ENCODE data around the gene TKTL1.
"Not testable (repeated sequence)": the region's sequence is repeated elsewhere in the genome, so short reads cannot be mapped to it uniquely, and the experiment has no call there.

Gene TKTL1

GRCh38 chrX:154343620-154344019 is 48.0 kb downstream of the TKTL1 start:
- DNase-seq (ENCODE audit: low read depth): not testable (repeated sequence)

GRCh38 chrX:154348114-154348531 is 52.5 kb downstream of the TKTL1 start:
- DNase-seq (ENCODE audit: low read depth): no peak

GRCh38 chrX:154348646-154349358 is 53.2 kb downstream of the TKTL1 start:
- no peak for DNase-seq (ENCODE audit: low read depth)

- no peak for DNase-seq (ENCODE audit: low read depth)
Measured at GRCh38 chrX:154349359-154349935, 53.9 kb downstream of the TKTL1 start.

GRCh38 chrX:154349979-154350378 is 54.4 kb downstream of the TKTL1 start:
- no peak for DNase-seq (ENCODE audit: low read depth)

GRCh38 chrX:154350429-154351182 is 55.0 kb downstream of the TKTL1 start:
- DNase-seq (ENCODE audit: low read depth): no peak

GRCh38 chrX:154351183-154352011 is 55.8 kb downstream of the TKTL1 start:
- DNase-seq (ENCODE audit: low read depth): no peak

- DNase-seq (ENCODE audit: low read depth): no peak
Measured at GRCh38 chrX:154352012-154352401, 56.4 kb downstream of the TKTL1 start.

- no peak for DNase-seq (ENCODE audit: low read depth)
Measured at GRCh38 chrX:154352466-154352865, 56.9 kb downstream of the TKTL1 start.

GRCh38 chrX:154353172-154353843 is 57.7 kb downstream of the TKTL1 start:
- no peak for DNase-seq (ENCODE audit: low read depth)

GRCh38 chrX:154354013-154354412 is 58.4 kb downstream of the TKTL1 start:
- DNase-seq (ENCODE audit: low read depth): no peak

GRCh38 chrX:154354516-154354915 is 58.9 kb downstream of the TKTL1 start:
- DNase-seq (ENCODE audit: low read depth): no peak

GRCh38 chrX:154355094-154355775 is 59.6 kb downstream of the TKTL1 start:
- no peak for DNase-seq (ENCODE audit: low read depth)

GRCh38 chrX:154355776-154356140 is 60.2 kb downstream of the TKTL1 start:
- DNase-seq (ENCODE audit: low read depth): no peak

GRCh38 chrX:154356596-154356995 is 61.0 kb downstream of the TKTL1 start:
- DNase-seq (ENCODE audit: low read depth): no peak

GRCh38 chrX:154357205-154357604 is 61.6 kb downstream of the TKTL1 start:
- no peak for DNase-seq (ENCODE audit: low read depth)

- DNase-seq (ENCODE audit: low read depth): no peak
Measured at GRCh38 chrX:154358011-154358410, 62.4 kb downstream of the TKTL1 start.

- DNase-seq (ENCODE audit: low read depth): no peak
Measured at GRCh38 chrX:154358829-154359228, 63.2 kb downstream of the TKTL1 start.

- no peak for DNase-seq (ENCODE audit: low read depth)
Measured at GRCh38 chrX:154359362-154360154, 64.0 kb downstream of the TKTL1 start.

GRCh38 chrX:154360155-154360713 is 64.6 kb downstream of the TKTL1 start:
- DNase-seq (ENCODE audit: low read depth): no peak

Data from activated T-helper 9 cell treated with anti-CD3 and anti-CD28 coated beads, Interleukin-2, amount 50 U/mL, for 16 hours (primary cell).